Epithelial cell of esophagus (primary cell): ENCODE data around the gene BABAM2.
"Not testable (repeated sequence)": the region's sequence is repeated elsewhere in the genome, so short reads cannot be mapped to it uniquely, and the experiment has no call there.

Experiments used
- DNase-seq: peaks from one replicate; pipeline ENCODE4 v3.0.0; 2010; ENCODE audit warnings: low read depth
- H3K4me3 ChIP-seq: 2 replicates; pipeline ENCODE4 v1.5.1; 2011; ENCODE audit warnings: mild to moderate bottlenecking, low read length, control low read depth
- CTCF ChIP-seq: IDR thresholded peaks from 2 replicates; pipeline ENCODE4 v1.5.1; 2011; ENCODE audit warnings: low read depth, mild to moderate bottlenecking, low read length, control low read depth, inconsistent platforms; ENCODE audit not compliant: insufficient read depth; ENCODE audit errors: missing control alignments

BABAM2 gene

GRCh38 chr2:28252311-28252710, 361.8 kb downstream of the BABAM2 start:
- no peak for TF ChIP-seq CTCF

GRCh38 chr2:28253543-28253942, 363.0 kb downstream of the BABAM2 start:
- TF ChIP-seq CTCF = no peak
- DNase-seq = no peak
- H3K4me3 ChIP-seq = no peak overlapping the region

More at GRCh38 chr2:28252311-28252710, 361.8 kb downstream of the BABAM2 start:
- DNase-seq = no peak
- no peak overlapping the region for H3K4me3 ChIP-seq

GRCh38 chr2:28255231-28255630, 364.7 kb downstream of the BABAM2 start:
- not testable (repeated sequence) for H3K4me3 ChIP-seq

GRCh38 chr2:28257182-28257581, 366.7 kb downstream of the BABAM2 start:
- TF ChIP-seq CTCF = no peak
- no peak overlapping the region for H3K4me3 ChIP-seq
- no peak for DNase-seq

More at GRCh38 chr2:28255231-28255630, 364.7 kb downstream of the BABAM2 start:
- DNase-seq = not testable (repeated sequence)

GRCh38 chr2:28259226-28259625, 368.7 kb downstream of the BABAM2 start:
- DNase-seq, H3K4me3 ChIP-seq: not testable (repeated sequence)

- TF ChIP-seq CTCF = no peak
- no peak for DNase-seq
- no peak overlapping the region for H3K4me3 ChIP-seq
Observed at GRCh38 chr2:28263690-28264089, 373.2 kb downstream of the BABAM2 start.

GRCh38 chr2:28267282-28267681, 376.8 kb downstream of the BABAM2 start:
- DNase-seq = no peak
- no peak for TF ChIP-seq CTCF
- no peak overlapping the region for H3K4me3 ChIP-seq

- TF ChIP-seq CTCF = no peak
- DNase-seq = peak; percentile 53
Observed at GRCh38 chr2:28268386-28268785, 377.9 kb downstream of the BABAM2 start.

More at GRCh38 chr2:28268386-28268785, 377.9 kb downstream of the BABAM2 start:
- no peak overlapping the region for H3K4me3 ChIP-seq
